Vagina (tissue), 2 donors: Measurements from ENCODE around the gene BAHD1.

Experiments used
- POLR2A ChIP-seq, 2 donors: fragments of 450-650 bp; IDR thresholded peaks; one replicate each; pipeline ENCODE4 v1.6.1; 2017; ENCODE audit warnings: antibody characterized with exemption in 2 of 2, mild to moderate bottlenecking in 2 of 2, moderate library complexity in 2 of 2
- POLR2AphosphoS5 ChIP-seq, 2 donors: sonication (generic); formaldehyde crosslinking; IDR thresholded peaks; one replicate each; pipeline ENCODE4 v1.9.0; 2017; ENCODE audit warnings: antibody characterized with exemption in 2 of 2, mild to moderate bottlenecking in 2 of 2, low read depth in 1 of 2; ENCODE audit not compliant: insufficient read depth in 1 of 2
- TF ChIP-seq, protein P1 (sequence below), 3 experiments: fragments of 450-650 bp in 2 of 3; fragments of 200-600 bp in 1 of 3; sonication (generic) in 1 of 3; IDR thresholded peaks; one replicate each; pipeline ENCODE4 v1.5.1; 2017 to 2019; ENCODE audit warnings: antibody characterized with exemption in 3 of 3, mild to moderate bottlenecking in 2 of 3, moderate library complexity in 2 of 3

DNA sequence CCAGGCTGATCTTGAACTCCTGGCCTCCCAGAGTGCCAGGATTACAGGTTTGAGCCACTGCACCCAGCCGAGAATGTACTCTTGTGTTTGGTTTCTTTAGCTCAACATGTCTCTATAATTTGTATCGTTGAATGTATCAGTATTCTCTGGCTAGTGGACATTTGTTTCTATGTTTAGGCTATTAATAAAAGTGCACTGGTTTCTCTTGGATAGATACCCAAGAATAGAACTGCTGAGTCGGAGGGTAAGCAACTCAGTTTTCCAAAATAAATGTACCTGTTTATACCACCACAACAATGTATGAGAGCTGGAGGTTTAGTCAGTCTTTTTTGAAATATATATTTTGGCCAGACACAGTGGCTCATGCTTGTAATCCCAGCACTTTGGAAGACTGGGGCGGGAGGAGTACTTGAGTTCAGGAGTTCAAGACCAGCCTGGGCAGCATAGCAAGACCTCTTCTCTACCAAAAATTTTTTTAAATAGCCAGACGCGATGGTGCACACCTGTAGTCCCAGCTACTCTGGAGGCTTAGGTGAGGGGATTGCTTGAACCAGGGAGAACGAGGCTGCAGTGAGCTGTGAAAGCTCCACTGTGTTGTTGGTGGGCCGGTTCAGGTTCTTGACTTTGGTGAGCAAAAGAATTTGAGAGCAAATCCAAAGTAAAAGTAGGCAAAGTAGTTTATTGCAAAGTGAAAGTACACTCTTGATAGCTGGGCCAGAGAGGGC, 42.9 kb upstream of the BAHD1 start:
- no peak for TF ChIP-seq POLR2A (IDR thresholded peaks at IDR 0.05)
- TF ChIP-seq, protein P1, sequence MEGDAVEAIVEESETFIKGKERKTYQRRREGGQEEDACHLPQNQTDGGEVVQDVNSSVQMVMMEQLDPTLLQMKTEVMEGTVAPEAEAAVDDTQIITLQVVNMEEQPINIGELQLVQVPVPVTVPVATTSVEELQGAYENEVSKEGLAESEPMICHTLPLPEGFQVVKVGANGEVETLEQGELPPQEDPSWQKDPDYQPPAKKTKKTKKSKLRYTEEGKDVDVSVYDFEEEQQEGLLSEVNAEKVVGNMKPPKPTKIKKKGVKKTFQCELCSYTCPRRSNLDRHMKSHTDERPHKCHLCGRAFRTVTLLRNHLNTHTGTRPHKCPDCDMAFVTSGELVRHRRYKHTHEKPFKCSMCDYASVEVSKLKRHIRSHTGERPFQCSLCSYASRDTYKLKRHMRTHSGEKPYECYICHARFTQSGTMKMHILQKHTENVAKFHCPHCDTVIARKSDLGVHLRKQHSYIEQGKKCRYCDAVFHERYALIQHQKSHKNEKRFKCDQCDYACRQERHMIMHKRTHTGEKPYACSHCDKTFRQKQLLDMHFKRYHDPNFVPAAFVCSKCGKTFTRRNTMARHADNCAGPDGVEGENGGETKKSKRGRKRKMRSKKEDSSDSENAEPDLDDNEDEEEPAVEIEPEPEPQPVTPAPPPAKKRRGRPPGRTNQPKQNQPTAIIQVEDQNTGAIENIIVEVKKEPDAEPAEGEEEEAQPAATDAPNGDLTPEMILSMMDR (IDR thresholded peaks at IDR 0.05), result no peak
- TF ChIP-seq POLR2AphosphoS5 (IDR thresholded peaks at IDR 0.05; ENCODE audit: insufficient read depth in 1 of 2, low read depth in 1 of 2), result no peak
